K562 (cell line): ENCODE measurements around the gene ZNF77. TPM values are rescaled to one million over a fixed set of nuclear protein-coding genes. Genes with fewer than 3 reads are reported as not detected.
A peak's percentile ranks its signal among the peaks of the same experiment; 100 is the strongest.

Experiments used
- ATAC-seq: fragments of 200-7000 bp; cut with Tn5 transposase; 3 replicates; pipeline ENCODE4 v1.9.1; 2020; ENCODE audit warnings: moderate library complexity
- Bru-seq: library from RNA; stranded (reverse); fragments of 400-500 nt; gene quantifications from one replicate; lab custom pipeline; 2021; lab: Mats Ljungman, UMichigan
- BruChase-seq, 2 experiments: library from RNA; stranded (reverse); fragments of 400-500 nt; gene quantifications; one replicate each; lab custom pipeline; 2021; lab: Mats Ljungman, UMichigan
- BruUV-seq: library from RNA; stranded (reverse); fragments of 400-500 nt; replicated peaks from 2 replicates; lab custom pipeline; 2021; lab: Mats Ljungman, UMichigan
- CTCF ChIA-PET: fragments of 300-600 bp; formaldehyde crosslinking; extraction: SDS; loops from one replicate; lab custom pipeline; 2021; ENCODE audit warnings: low intra/inter-chr PET ratio; lab: Yijun Ruan, JAX
- POLR2A ChIA-PET: fragments of 300-600, 350-650 bp; sonication (Branson Sonifier 250); formaldehyde crosslinking; extraction: SDS; loops from one replicate; lab custom pipeline; 2021; ENCODE audit warnings: antibody characterized with exemption, inconsistent platforms; lab: Yijun Ruan, JAX
- DNase-seq, 4 experiments: peaks; one replicate each; pipeline versions ENCODE4 v3.0.0 to v3.0.0-alpha.2; 2011 to 2018; ENCODE audit warnings: low spot score in 3 of 4, mixed read lengths in 3 of 4; ENCODE audit errors: extremely low read depth in 1 of 4
- FAIRE-seq: peaks from 2 replicates; lab custom pipeline; 2011; peaks lifted over from hg19 to GRCh38; lab: Jason Lieb, UNC
- H2AFZ ChIP-seq: 2 replicates; pipeline ENCODE4 v1.6.0; 2011; ENCODE audit warnings: low read depth, low read length, control low read depth, inconsistent platforms
- H3K27ac ChIP-seq: fragments of 200-600 bp; 3 replicates; pipeline ENCODE4 v1.8.0; 2011; ENCODE audit warnings: low read depth, mild to moderate bottlenecking, control low read depth, inconsistent platforms, low read length, moderate library complexity, mixed read lengths; ENCODE audit errors: extremely low read depth
- H3K27me3 ChIP-seq, 2 experiments: fragments of 300-600 bp in 1 of 2; 2 replicates in 1 of 2; 3 replicates in 1 of 2; pipeline versions ENCODE4 v1.6.0 to v1.8.0; 2011; ENCODE audit warnings: inconsistent platforms in 2 of 2, low read length in 2 of 2, mild to moderate bottlenecking in 1 of 2, mixed read lengths in 1 of 2, moderate library complexity in 1 of 2; ENCODE audit not compliant: control insufficient read depth in 2 of 2, insufficient read depth in 2 of 2
- H3K36me3 ChIP-seq: fragments of 300-600 bp; 3 replicates; pipeline ENCODE4 v1.8.0; 2011; ENCODE audit warnings: mild to moderate bottlenecking, low read length, inconsistent platforms; ENCODE audit not compliant: control insufficient read depth, insufficient read depth
- H3K4me1 ChIP-seq, 2 experiments: fragments of 200-600 bp in 1 of 2; replicated peaks in 1 of 2; 2 replicates in 1 of 2; 3 replicates in 1 of 2; pipeline versions ENCODE4 v1.5.1 to v1.8.0; 2011; ENCODE audit warnings: inconsistent platforms in 2 of 2, low read length in 2 of 2, mild to moderate bottlenecking in 1 of 2, mixed read lengths in 1 of 2, moderate library complexity in 1 of 2; ENCODE audit not compliant: control insufficient read depth in 2 of 2, insufficient read depth in 2 of 2
- H3K4me2 ChIP-seq: 2 replicates; pipeline ENCODE4 v1.6.1; 2011; ENCODE audit warnings: low read length, control low read depth, inconsistent platforms, mixed read lengths; ENCODE audit not compliant: insufficient read depth
- H3K4me3 ChIP-seq: fragments of 200-600 bp; sonication (generic), shearing (Covaris generic); 2 replicates; pipeline ENCODE4 v1.5.1; 2016; ENCODE audit warnings: control low read depth, inconsistent platforms
- H3K79me2 ChIP-seq: fragments of 200-600 bp; 3 replicates; pipeline ENCODE4 v1.8.0; 2011; ENCODE audit warnings: low read length, inconsistent platforms; ENCODE audit not compliant: control insufficient read depth, insufficient read depth
- H3K9ac ChIP-seq, 2 experiments: 2 replicates each; pipeline versions ENCODE4 v1.6.0 to v1.6.1; 2011; ENCODE audit warnings: low read depth in 2 of 2, low read length in 2 of 2, control low read depth in 1 of 2, inconsistent platforms in 1 of 2, mild to moderate bottlenecking in 1 of 2, mixed read lengths in 1 of 2; ENCODE audit not compliant: insufficient read depth in 1 of 2
- H3K9me1 ChIP-seq: one replicate; pipeline ENCODE4 v1.6.0; 2011; ENCODE audit warnings: inconsistent platforms, mild to moderate bottlenecking, low read length, moderate library complexity; ENCODE audit not compliant: control insufficient read depth, insufficient read depth
- H3K9me3 ChIP-seq: replicated peaks from 2 replicates; pipeline ENCODE4 v1.5.1; 2011; ENCODE audit warnings: low read depth, low read length, inconsistent platforms; ENCODE audit not compliant: control insufficient read depth, insufficient read depth
- H4K20me1 ChIP-seq: replicated peaks from 2 replicates; pipeline ENCODE4 v1.6.1; 2011; ENCODE audit warnings: low read length, inconsistent platforms, mixed read lengths; ENCODE audit not compliant: control insufficient read depth, insufficient read depth
- ERF ChIP-seq: fragments of 450-650 bp; formaldehyde crosslinking; IDR thresholded peaks from 2 replicates; pipeline ENCODE4 v1.4.0; 2020; ENCODE audit warnings: mild to moderate bottlenecking, mixed read lengths
- HDAC6 ChIP-seq: IDR thresholded peaks from 2 replicates; pipeline ENCODE4 v1.6.1; 2012; ENCODE audit warnings: low read depth, mild to moderate bottlenecking, control low read depth, inconsistent platforms, low read length, moderate library complexity
- HDAC8 ChIP-seq: fragments of 450-650 bp; IDR thresholded peaks from 2 replicates; pipeline ENCODE4 v1.6.1; 2016; ENCODE audit warnings: mild to moderate bottlenecking, missing genetic modification characterization, moderate library complexity, missing compliant biosample characterization
- MEIS2 ChIP-seq: fragments of 450-650 bp; IDR thresholded peaks from 2 replicates; pipeline ENCODE4 v1.6.1; 2014; ENCODE audit warnings: mild to moderate bottlenecking; ENCODE audit not compliant: partially characterized antibody
- NCOA4 ChIP-seq: fragments of 450-650 bp; IDR thresholded peaks from 2 replicates; pipeline ENCODE4 v1.6.1; 2018; ENCODE audit warnings: mild to moderate bottlenecking; ENCODE audit not compliant: partially characterized antibody
- SIRT6 ChIP-seq: IDR thresholded peaks from one replicate; pipeline ENCODE4 v1.6.1; 2012; ENCODE audit warnings: low read depth, mild to moderate bottlenecking, control low read depth, inconsistent platforms, low read length, moderate library complexity
- SMC3 ChIP-seq: conservative IDR thresholded peaks from 2 replicates; pipeline ENCODE4 v1.6.1; 2011; ENCODE audit warnings: low read depth, low read length, improper control_type of control experiment; ENCODE audit not compliant: insufficient read depth
- ZNF143 ChIP-seq: sonication (generic); formaldehyde crosslinking; IDR thresholded peaks from 2 replicates; pipeline ENCODE4 v1.9.0; 2022; ENCODE audit warnings: mild to moderate bottlenecking, missing genetic modification reagents
- ZNF583 ChIP-seq: fragments of 250-450 bp; sonication (Bioruptor Pico); IDR thresholded peaks from 2 replicates; pipeline ENCODE4 v1.4.0; 2020
- WGBS: fragments of 100-300 bp; shearing (Covaris generic); methylation state at CpG from one replicate; pipeline ENCODE4 v1.1.6; 2016; ENCODE audit warnings: low coverage, mixed read lengths; ENCODE audit not compliant: insufficient coverage; ENCODE audit errors: missing lambda C conversion rate; 5-methylcytosine and 5-hydroxymethylcytosine counted together
- in situ Hi-C: fragments of 300-500 bp; cut with MboI; formaldehyde crosslinking; loops from 4 replicates; pipeline ENCODE4 v1.15.0; 2018; ENCODE audit warnings: inconsistent platforms, mixed read lengths
- intact Hi-C: fragments of 100-400 bp; cut with micrococcal nuclease; formaldehyde crosslinking; loops from 2 replicates; pipeline ENCODE4 v1.14.2; 2022
- long read RNA-seq, 3 experiments: library from polyadenylated mRNA in 2 of 3; library from RNA in 1 of 3; unstranded in 2 of 3; stranded (forward) in 1 of 3; transcript quantifications; one replicate each; pipeline ENCODE4 v2.0.0, GENCODE V29; 2019 to 2022
- polyA minus RNA-seq, 3 experiments: library from RNA; depleted of rRNA, polyadenylated mRNA; stranded (reverse); fragments of >200 nt; gene quantifications; 2 replicates each; pipeline ENCODE4 v1.2.3, GENCODE V29; 2011
- polyA plus RNA-seq, 8 experiments: library from polyadenylated mRNA; depleted of rRNA in 4 of 8; stranded (reverse) in 5 of 8; unstranded in 3 of 8; fragments of >200 nt; fragmentation: Nextera tagmentation in 2 of 8; fragmentation: Illumina TruSeq in 1 of 8; extraction: Ambion mirVana in 2 of 8; extraction: Trizol in 1 of 8; gene quantifications; 2 replicates each; pipeline versions ENCODE4 v1.2.1 to v1.2.3, GENCODE V29; 2011 to 2014; ENCODE audit warnings: inconsistent platforms in 1 of 8, missing spikeins in 1 of 8
- total RNA-seq, 7 experiments: library from RNA; depleted of rRNA in 6 of 7; stranded (reverse); fragments of >200 nt in 6 of 7; fragmentation: Illumina TruSeq in 2 of 7; extraction: Trizol in 2 of 7; gene quantifications; 2 replicates each; pipeline versions ENCODE4 v1.2.1 to v1.2.3, GENCODE V29; 2011 to 2021; ENCODE audit warnings: low replicate concordance in 1 of 7
- TF ChIP-seq, protein P1 (sequence below), 2 experiments: fragments of 200-800 bp in 1 of 2; sonication (Bioruptor generic) in 1 of 2; sonication (generic) in 1 of 2; formaldehyde crosslinking in 1 of 2; IDR thresholded peaks in 1 of 2; conservative IDR thresholded peaks in 1 of 2; 2 replicates each; pipeline versions ENCODE4 v1.5.0 to v1.6.1; 2016 to 2020; ENCODE audit warnings: missing compliant biosample characterization in 1 of 2, missing genetic modification characterization in 1 of 2, missing genetic modification reagents in 1 of 2
- TF ChIP-seq, protein P2 (sequence below): sonication (generic); formaldehyde crosslinking; IDR thresholded peaks from 2 replicates; pipeline ENCODE4 v1.8.1; 2023; ENCODE audit warnings: mild to moderate bottlenecking, missing genetic modification reagents, moderate library complexity

Gene ZNF77
- 62.3 and 82.9 TPM in 2 replicates for total RNA-seq (2011; cell fraction: chromatin; rRNA removed; ENCODE audit: low replicate concordance)
- total RNA-seq (2011; cell fraction: nucleolus; rRNA removed) = 40.1 and 43.2 TPM in 2 replicates
- total RNA-seq (2011; cell fraction: nucleoplasm; rRNA removed) = 32.5 and 41.6 TPM in 2 replicates
- total RNA-seq (2014; rRNA removed) (6.5 and 8.6 TPM in 2 replicates), total RNA-seq (2014; rRNA removed; fragmentation: Illumina TruSeq; extraction: Trizol) (11.2 and 13.5 TPM in 2 replicates), total RNA-seq (2015; rRNA removed; fragmentation: Illumina TruSeq; extraction: Trizol) (10.2 and 11.2 TPM in 2 replicates), total RNA-seq (2021) (6.7 and 6.8 TPM in 2 replicates), polyA plus RNA-seq (2011; rRNA removed) (12.3 and 14.5 TPM in 2 replicates), polyA plus RNA-seq (2014; fragmentation: Illumina TruSeq; extraction: Trizol) (7.7 and 10.7 TPM in 2 replicates), polyA plus RNA-seq (2014; fragmentation: Nextera tagmentation; extraction: Ambion mirVana) (1 to 10 TPM; 4.3 to 4.9 TPM), polyA plus RNA-seq (2014; rRNA removed) (8.1 and 8.2 TPM in 2 replicates), polyA minus RNA-seq (2011; rRNA and poly(A)+ RNA removed) (22.6 and 25.0 TPM in 2 replicates), Bru-seq, nascent RNA (percentile 65 among the genes with signal in this experiment), BruChase-seq, experiment 1, labeled RNA remaining after a 2-hour chase (percentile 72 among the genes with signal in this experiment), BruChase-seq, experiment 2, labeled RNA remaining after a 6-hour chase (percentile 74 among the genes with signal in this experiment)
- polyA plus RNA-seq (2011; cell fraction: cytosol; rRNA removed) = 4.5 and 6.9 TPM in 2 replicates
- 11.2 and 12.3 TPM in 2 replicates for polyA plus RNA-seq (2011; cell fraction: nucleus; rRNA removed)
- 5.9 and 14.5 TPM in 2 replicates for polyA plus RNA-seq (2012)
- polyA minus RNA-seq (2011; cell fraction: cytosol; rRNA and poly(A)+ RNA removed) = 3.2 and 4.4 TPM in 2 replicates
- 5.4 and 7.1 TPM in 2 replicates for polyA minus RNA-seq (2011; cell fraction: nucleus; rRNA and poly(A)+ RNA removed)
- long read RNA-seq, experiment 1, transcript ZNF77-201 (4 exons, 2,002 nt) = major isoform, 5 of 20 reads
- long read RNA-seq, experiment 1, partial matches to known transcripts = 12 of 20 reads
- long read RNA-seq, experiment 1, other reads (novel, unspliced or antisense) = 3 of 20 reads
- long read RNA-seq, experiment 2, partial matches to known transcripts = 0 of 6 reads
- long read RNA-seq, experiment 2, other reads (novel, unspliced or antisense) = 6 of 6 reads
- long read RNA-seq, experiment 3, transcript ZNF77-201 (4 exons, 2,002 nt) = major isoform, 5 of 7 reads
- long read RNA-seq, experiment 3, partial matches to known transcripts = 0 of 7 reads
- long read RNA-seq, experiment 3, other reads (novel, unspliced or antisense) = 2 of 7 reads

DNA sequence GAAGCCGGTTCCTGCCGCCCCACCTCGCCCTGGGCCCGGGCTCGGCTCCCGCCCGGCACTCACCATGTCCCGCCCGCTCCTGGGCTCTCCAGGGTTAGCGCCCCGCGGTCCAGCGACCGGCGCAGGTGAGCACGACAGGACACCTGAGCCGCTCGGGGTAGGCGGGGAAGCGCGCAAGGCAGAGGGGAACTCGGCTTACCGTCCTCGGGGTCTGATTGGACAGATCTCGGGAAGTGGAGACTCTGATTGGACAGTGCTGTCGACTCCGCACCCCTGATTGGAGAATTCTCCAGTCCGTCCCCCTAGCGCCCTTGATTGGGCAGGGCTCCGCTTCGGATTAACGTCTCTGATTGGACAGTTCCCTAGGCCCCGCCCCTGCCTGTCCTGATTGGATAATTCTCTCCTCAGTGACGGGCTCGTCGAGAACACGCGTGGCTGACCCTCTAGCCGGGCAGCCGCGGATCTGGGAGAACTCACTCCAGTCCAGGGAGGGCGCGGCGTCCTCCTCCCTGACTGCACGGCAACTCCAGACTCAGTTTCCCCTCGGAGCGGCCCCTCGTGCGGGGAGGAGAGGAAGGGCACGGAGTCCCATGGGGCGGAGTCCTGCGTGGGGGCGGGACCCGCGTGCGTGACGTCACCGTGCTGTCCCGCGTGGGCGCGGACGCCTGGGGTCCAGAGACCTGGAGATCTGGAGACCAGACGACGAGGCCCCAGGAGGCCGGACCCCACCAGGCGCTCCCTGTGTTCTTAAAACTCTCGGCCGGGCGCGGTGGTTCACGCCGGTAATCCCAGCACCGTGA, at the start of gene ZNF77:
Gene ZNF77 (minus strand): TSS at position 197 of the 800 bp plus-strand sequence. CDS start 131 bp downstream, at position 66.
- no peaks in the 10 kb centered on the region for H3K9me1 ChIP-seq
- DNase-seq (peak; percentile 99 to 100 (median 100)), FAIRE-seq (peak; percentile 100), ATAC-seq (peak; percentile 98)
- BruUV-seq = TSS peak; percentile 91
- H3K4me1 ChIP-seq = peaks cover 11 to 29% of the 10 kb centered on the region in 2 experiments
- peak within 1 kb of the TSS; percentile 90 for H3K4me3 ChIP-seq
- H3K9me3 ChIP-seq = 0 out of 2 replicates have a peak, but pooled peaks cover 1% of the 10 kb centered on the region
- H3K36me3 ChIP-seq = no peaks in the 10 kb centered on the region
- intact Hi-C loops = no loop called here
- peak within 1 kb of the TSS; percentile 96 for H2AFZ ChIP-seq
- H3K27ac ChIP-seq = peak within 1 kb of the TSS; percentile 96
- WGBS = under 1% methylated on average over 67 of the region's 74 CpGs
- ChIA-PET POLR2A (interaction anchor here (0.6 to 0.8 kb wide), 7 partner anchors 20 to 457 kb away, joined by 3 to 4 read pairs (median 3); no protein-coding TSS in a partner anchor), CTCF (no interaction called here)
- peak within 1 kb of the TSS; percentile 77 to 96 for H3K9ac ChIP-seq
- H3K27me3 ChIP-seq = no peaks in the 10 kb centered on the region
- H3K79me2 ChIP-seq = peaks cover 18% of the 10 kb centered on the region
- in situ Hi-C loops = no loop called here
- peak within 1 kb of the TSS; percentile 83 for H3K4me2 ChIP-seq
- peaks cover 9% of the 10 kb centered on the region for H4K20me1 ChIP-seq
- no peak; the same call in 1 of the 2 replicates for TF ChIP-seq ZNF143 (CRISPR knock-in tag)
- peak; percentile 87; the same call in 1 of the 2 replicates for TF ChIP-seq ERF (CRISPR knock-in tag)
- TF ChIP-seq MEIS2 = no peak
- peak; percentile 88 for TF ChIP-seq HDAC8 (tag)
- TF ChIP-seq, protein P1, sequence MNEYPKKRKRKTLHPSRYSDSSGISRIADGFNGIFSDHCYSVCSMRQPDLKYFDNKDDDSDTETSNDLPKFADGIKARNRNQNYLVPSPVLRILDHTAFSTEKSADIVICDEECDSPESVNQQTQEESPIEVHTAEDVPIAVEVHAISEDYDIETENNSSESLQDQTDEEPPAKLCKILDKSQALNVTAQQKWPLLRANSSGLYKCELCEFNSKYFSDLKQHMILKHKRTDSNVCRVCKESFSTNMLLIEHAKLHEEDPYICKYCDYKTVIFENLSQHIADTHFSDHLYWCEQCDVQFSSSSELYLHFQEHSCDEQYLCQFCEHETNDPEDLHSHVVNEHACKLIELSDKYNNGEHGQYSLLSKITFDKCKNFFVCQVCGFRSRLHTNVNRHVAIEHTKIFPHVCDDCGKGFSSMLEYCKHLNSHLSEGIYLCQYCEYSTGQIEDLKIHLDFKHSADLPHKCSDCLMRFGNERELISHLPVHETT (CRISPR knock-in tag; conservative IDR thresholded peaks at IDR 0.05 in 1 of 2, IDR thresholded peaks at IDR 0.05 in 1 of 2) = peak in 1 of 2 experiments; percentile 51; a peak in 2 of 4 replicates
- no peak for TF ChIP-seq SIRT6
- TF ChIP-seq, protein P2, sequence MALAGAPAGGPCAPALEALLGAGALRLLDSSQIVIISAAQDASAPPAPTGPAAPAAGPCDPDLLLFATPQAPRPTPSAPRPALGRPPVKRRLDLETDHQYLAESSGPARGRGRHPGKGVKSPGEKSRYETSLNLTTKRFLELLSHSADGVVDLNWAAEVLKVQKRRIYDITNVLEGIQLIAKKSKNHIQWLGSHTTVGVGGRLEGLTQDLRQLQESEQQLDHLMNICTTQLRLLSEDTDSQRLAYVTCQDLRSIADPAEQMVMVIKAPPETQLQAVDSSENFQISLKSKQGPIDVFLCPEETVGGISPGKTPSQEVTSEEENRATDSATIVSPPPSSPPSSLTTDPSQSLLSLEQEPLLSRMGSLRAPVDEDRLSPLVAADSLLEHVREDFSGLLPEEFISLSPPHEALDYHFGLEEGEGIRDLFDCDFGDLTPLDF = peak; percentile 26; the same call in 1 of the 2 replicates
- TF ChIP-seq SMC3 = no peak
- peak; percentile 39; the same call in 1 of the 2 replicates for TF ChIP-seq ZNF583 (CRISPR knock-in tag)
- TF ChIP-seq HDAC6 = no peak
- no peak for TF ChIP-seq NCOA4
